Measurements from ENCODE around the gene ZNF117. TPM values are rescaled to one million over a fixed set of nuclear protein-coding genes. Genes with fewer than 3 reads are reported as not detected.
A peak's percentile ranks its signal among the peaks of the same experiment; 100 is the strongest.
"Not testable (repeated sequence)": the region's sequence is repeated elsewhere in the genome, so short reads cannot be mapped to it uniquely, and the experiment has no call there.

Gene ZNF117
- total RNA-seq, 4 donors from 2014 or later, result 0.78 to 1.9 (median 1.1) TPM

DNA sequence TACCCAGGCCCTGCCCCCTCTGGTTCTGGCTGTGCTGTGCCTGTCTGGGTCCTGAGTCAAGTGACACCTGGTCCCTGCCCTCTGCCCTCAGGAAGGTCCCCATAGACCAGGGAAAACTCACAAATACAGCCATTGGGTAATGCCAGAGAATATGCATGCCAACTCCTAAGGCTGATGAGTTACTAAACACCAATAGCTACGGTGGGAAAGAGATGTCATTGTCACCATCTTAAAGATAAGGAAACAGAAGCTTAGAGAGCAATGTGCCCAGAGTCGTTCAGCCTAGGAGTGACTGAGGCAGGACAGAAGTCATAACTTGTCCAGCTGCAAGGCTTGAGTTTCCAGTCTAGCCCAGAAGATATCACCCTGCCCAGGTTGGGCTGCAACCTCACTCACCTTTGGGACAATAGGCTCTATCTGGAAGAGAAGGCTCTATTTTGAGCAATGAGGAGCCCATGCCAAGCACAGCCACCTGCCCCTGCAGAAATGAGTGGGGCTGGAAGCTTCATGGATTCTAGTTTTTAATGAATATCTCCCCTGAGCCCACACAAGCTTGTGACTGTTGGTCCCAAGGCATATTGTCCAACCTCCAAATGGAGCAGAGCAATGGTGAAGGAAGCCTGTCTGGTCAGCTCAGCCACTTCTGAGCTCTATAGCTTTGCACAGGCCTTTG is 45.2 kb downstream of the ZNF117 start:
- H3K27ac ChIP-seq, result no peak overlapping the region
- no peak for TF ChIP-seq POLR2A (IDR thresholded peaks at IDR 0.05)
- TF ChIP-seq, protein P1, sequence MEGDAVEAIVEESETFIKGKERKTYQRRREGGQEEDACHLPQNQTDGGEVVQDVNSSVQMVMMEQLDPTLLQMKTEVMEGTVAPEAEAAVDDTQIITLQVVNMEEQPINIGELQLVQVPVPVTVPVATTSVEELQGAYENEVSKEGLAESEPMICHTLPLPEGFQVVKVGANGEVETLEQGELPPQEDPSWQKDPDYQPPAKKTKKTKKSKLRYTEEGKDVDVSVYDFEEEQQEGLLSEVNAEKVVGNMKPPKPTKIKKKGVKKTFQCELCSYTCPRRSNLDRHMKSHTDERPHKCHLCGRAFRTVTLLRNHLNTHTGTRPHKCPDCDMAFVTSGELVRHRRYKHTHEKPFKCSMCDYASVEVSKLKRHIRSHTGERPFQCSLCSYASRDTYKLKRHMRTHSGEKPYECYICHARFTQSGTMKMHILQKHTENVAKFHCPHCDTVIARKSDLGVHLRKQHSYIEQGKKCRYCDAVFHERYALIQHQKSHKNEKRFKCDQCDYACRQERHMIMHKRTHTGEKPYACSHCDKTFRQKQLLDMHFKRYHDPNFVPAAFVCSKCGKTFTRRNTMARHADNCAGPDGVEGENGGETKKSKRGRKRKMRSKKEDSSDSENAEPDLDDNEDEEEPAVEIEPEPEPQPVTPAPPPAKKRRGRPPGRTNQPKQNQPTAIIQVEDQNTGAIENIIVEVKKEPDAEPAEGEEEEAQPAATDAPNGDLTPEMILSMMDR (IDR thresholded peaks at IDR 0.05 in 4 of 5, conservative IDR thresholded peaks at IDR 0.05 in 1 of 5), result no peak
- H3K9me3 ChIP-seq, result no peaks in the 10 kb centered on the region
- intact Hi-C loops (cut with DNase I; ENCODE audit: low total_unique reads), result no loop called here
- H3K4me1 ChIP-seq, result peaks cover 4 to 11% of the 10 kb centered on the region in 2 donors
- H3K4me3 ChIP-seq, result no peak overlapping the region
- ATAC-seq (no peak), DNase-seq (peak in 1 of 2 donors; percentile 3)
- peaks cover 7 to 20% (median 11%) of the 10 kb centered on the region in 3 donors for H3K27me3 ChIP-seq
- in situ Hi-C loops (cut with MboI; ENCODE audit: low sequenced_read_pairs in 4 of 4), result loop anchor here in 1 of 4 donors (10.0 kb wide), 1 partner anchor 359 kb away; no protein-coding TSS in a partner anchor
- H3K36me3 ChIP-seq, result no peaks in the 10 kb centered on the region

DNA sequence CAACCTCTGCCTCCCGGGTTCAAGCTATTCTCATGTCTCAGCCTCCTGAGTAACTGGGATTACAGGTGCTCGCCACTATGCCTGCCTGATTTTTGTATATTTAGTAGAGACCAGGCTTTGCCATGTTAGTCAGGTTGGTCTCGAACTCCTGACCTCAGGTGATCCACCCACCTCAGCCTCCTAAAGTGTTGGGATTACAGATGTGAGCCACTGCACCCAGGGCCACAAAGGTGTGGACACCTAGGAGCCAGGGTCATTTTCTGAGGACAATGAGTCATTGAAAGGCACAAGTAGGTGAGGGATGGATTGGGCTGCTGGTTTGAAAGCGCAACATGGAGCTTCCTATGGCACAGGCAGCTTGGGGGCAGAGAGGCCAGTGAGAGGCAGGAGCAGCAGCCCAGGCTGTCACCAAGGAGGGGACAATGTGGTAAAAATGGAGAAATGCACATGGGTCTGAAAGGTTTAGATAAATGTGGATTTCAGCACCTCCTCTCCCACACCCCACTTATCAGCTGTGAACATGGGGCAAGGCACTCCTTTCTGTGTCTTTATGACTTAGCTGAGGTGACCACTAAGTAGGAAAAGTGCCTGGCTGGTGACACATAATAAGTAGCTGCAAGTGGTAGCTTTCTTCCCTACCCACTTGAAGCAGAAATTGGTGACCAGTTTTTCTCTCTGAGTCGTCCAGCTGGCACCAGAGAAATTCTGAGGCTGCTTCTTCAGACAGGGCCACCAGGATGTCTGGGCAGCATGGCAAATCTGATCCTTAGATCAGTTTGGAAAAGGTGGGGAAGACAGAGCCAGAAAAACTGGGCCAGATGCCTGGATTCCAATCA is 46.0 kb downstream of the ZNF117 start:
- H3K27me3 ChIP-seq, result peaks cover 7 to 20% (median 11%) of the 10 kb centered on the region in 3 donors
- in situ Hi-C loops (cut with MboI; ENCODE audit: low sequenced_read_pairs in 4 of 4), result loop anchor here in 1 of 4 donors (10.0 kb wide), 1 partner anchor 360 kb away; no protein-coding TSS in a partner anchor

DNA sequence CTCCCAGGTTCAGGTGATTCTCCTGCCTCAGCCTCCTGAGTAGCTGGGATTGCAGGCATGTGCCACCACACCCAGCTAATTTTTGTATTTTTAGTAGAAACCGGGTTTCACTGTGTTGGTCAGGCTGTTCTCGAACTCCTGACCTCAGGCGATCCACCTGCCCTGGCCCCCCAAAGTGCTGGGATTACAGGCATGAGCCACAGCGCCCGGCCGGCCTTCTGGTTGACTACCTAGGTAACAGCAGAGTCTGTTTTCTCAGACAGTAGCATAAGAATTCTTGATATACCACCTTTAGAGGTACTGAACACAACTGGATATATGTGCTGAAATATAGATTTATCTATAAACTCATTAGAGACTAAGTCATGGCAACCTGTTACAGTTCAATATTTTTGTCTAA is 50.8 kb downstream of the ZNF117 start:
- H3K4me3 ChIP-seq; H3K36me3 ChIP-seq; H3K27ac ChIP-seq; H3K4me1 ChIP-seq; H3K9me3 ChIP-seq; H3K27me3 ChIP-seq; DNase-seq; ATAC-seq; intact Hi-C loops (cut with DNase I; ENCODE audit: low total_unique reads): not testable (repeated sequence)
- in situ Hi-C loops (cut with MboI; ENCODE audit: low sequenced_read_pairs in 4 of 4), result loop anchor here in 1 of 4 donors (10.0 kb wide), 1 partner anchor 365 kb away; no protein-coding TSS in a partner anchor

More for the DNA sequence above, 46.0 kb downstream of the ZNF117 start:
- intact Hi-C loops (cut with DNase I; ENCODE audit: low total_unique reads); H3K27ac ChIP-seq; DNase-seq; H3K4me3 ChIP-seq; H3K36me3 ChIP-seq; H3K9me3 ChIP-seq; ATAC-seq: not testable (repeated sequence)
- peaks cover 4 to 11% of the 10 kb centered on the region in 2 donors for H3K4me1 ChIP-seq

- no peaks in the 10 kb centered on the region for H3K36me3 ChIP-seq
Measured at GRCh38 chr7:64938540-64938939, 52.3 kb downstream of the ZNF117 start.

DNA sequence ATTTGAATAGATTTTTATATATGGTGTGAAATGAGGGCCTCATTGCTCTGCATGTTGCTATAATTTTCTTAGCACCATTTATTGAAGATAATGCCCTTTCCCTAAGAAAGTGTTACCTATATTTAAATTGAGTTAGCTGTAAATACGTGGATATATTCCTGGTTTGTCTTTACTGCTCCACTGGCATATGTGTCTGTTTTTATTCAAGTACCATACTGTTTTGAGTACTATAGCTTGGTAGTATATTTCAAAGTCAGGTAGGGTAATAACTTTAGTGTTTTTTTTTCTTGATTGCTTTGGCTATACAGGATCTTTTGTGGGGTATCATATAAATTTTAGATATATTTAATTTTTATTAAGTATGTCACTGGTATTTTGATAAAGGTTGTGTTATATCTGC is 56.4 kb downstream of the ZNF117 start:
- no peak for DNase-seq
- Histone ChIP-seq H3K4me1 (no peaks in the 10 kb centered on the region), H3K27ac (no peak overlapping the region), H3K9me3 (no peaks in the 10 kb centered on the region), H3K36me3 (peaks cover 0 to 2% of the 10 kb centered on the region in 2 donors), H3K4me3 (no peak overlapping the region), H3K27me3 (no peaks in the 10 kb centered on the region)
- ATAC-seq, result no peak
- intact Hi-C loops (cut with DNase I; ENCODE audit: low total_unique reads) (no loop called here), in situ Hi-C loops (cut with MboI; ENCODE audit: low sequenced_read_pairs in 4 of 4) (no loop called here)
- no peak for TF ChIP-seq POLR2A (IDR thresholded peaks at IDR 0.05)
- TF ChIP-seq, protein P1 (IDR thresholded peaks at IDR 0.05 in 4 of 5, conservative IDR thresholded peaks at IDR 0.05 in 1 of 5), result no peak

More at GRCh38 chr7:64938540-64938939, 52.3 kb downstream of the ZNF117 start:
- H3K9me3 ChIP-seq, result no peaks in the 10 kb centered on the region
- intact Hi-C loops (cut with DNase I; ENCODE audit: low total_unique reads) (no loop called here), in situ Hi-C loops (cut with MboI; ENCODE audit: low sequenced_read_pairs in 4 of 4) (no loop called here)
- no peak for TF ChIP-seq POLR2A (IDR thresholded peaks at IDR 0.05)
- TF ChIP-seq, protein P1 (IDR thresholded peaks at IDR 0.05 in 4 of 5, conservative IDR thresholded peaks at IDR 0.05 in 1 of 5), result no peak
- no peak overlapping the region for H3K4me3 ChIP-seq
- no peak overlapping the region for H3K27ac ChIP-seq
- no peak for DNase-seq
- no peaks in the 10 kb centered on the region for H3K4me1 ChIP-seq
- H3K27me3 ChIP-seq, result peaks cover 0 to 2% (median 1%) of the 10 kb centered on the region in 3 donors
- ATAC-seq, result no peak

GRCh38 chr7:64928252-64929187 is 62.3 kb downstream of the ZNF117 start:
- Histone ChIP-seq H3K36me3 (peaks cover 2 to 53% of the 10 kb centered on the region in 2 donors), H3K9me3 (peaks cover 0 to 16% (median 3%) of the 10 kb centered on the region in 3 donors)
- ATAC-seq; H3K4me1 ChIP-seq; H3K27ac ChIP-seq; intact Hi-C loops (cut with DNase I; ENCODE audit: low total_unique reads); in situ Hi-C loops (cut with MboI; ENCODE audit: low sequenced_read_pairs in 4 of 4); DNase-seq; H3K27me3 ChIP-seq; H3K4me3 ChIP-seq: not testable (repeated sequence)

Data from gastrocnemius medialis (tissue), 4 donors.